ENCODE results near the gene MRGPRE. TPM values are rescaled to one million over a fixed set of nuclear protein-coding genes. Genes with fewer than 3 reads are reported as not detected.

The MRGPRE gene
- total RNA-seq, 1 donor from 2014 or later, result not detected

GRCh38 chr11:3227568-3228444 is 4.4 kb downstream of the MRGPRE start:
- peaks cover 6% of the 10 kb centered on the region for H3K4me1 Mint-ChIP-seq (ENCODE audit: unreplicated experiment)
- DNase-seq (ENCODE audit: low spot score), result no peak
- no peak overlapping the region for H3K27ac Mint-ChIP-seq (ENCODE audit: unreplicated experiment)
- H3K9me3 Mint-ChIP-seq (ENCODE audit: unreplicated experiment), result no peaks in the 10 kb centered on the region
- TF ChIP-seq CTCF (IDR thresholded peaks at IDR 0.05; ENCODE audit: unreplicated experiment), result no peak
- H3K27me3 Mint-ChIP-seq (ENCODE audit: unreplicated experiment), result peaks cover 6% of the 10 kb centered on the region
- H3K4me3 Mint-ChIP-seq (ENCODE audit: unreplicated experiment), result no peak overlapping the region
- H3K36me3 Mint-ChIP-seq (ENCODE audit: low read depth, unreplicated experiment), result no peaks in the 10 kb centered on the region

- no peaks in the 10 kb centered on the region for H3K36me3 Mint-ChIP-seq (ENCODE audit: low read depth, unreplicated experiment)
- no peak for DNase-seq (ENCODE audit: low spot score)
These were observed 5.2 kb downstream of the MRGPRE start for GRCh38 chr11:3226846-3227567.

DNA sequence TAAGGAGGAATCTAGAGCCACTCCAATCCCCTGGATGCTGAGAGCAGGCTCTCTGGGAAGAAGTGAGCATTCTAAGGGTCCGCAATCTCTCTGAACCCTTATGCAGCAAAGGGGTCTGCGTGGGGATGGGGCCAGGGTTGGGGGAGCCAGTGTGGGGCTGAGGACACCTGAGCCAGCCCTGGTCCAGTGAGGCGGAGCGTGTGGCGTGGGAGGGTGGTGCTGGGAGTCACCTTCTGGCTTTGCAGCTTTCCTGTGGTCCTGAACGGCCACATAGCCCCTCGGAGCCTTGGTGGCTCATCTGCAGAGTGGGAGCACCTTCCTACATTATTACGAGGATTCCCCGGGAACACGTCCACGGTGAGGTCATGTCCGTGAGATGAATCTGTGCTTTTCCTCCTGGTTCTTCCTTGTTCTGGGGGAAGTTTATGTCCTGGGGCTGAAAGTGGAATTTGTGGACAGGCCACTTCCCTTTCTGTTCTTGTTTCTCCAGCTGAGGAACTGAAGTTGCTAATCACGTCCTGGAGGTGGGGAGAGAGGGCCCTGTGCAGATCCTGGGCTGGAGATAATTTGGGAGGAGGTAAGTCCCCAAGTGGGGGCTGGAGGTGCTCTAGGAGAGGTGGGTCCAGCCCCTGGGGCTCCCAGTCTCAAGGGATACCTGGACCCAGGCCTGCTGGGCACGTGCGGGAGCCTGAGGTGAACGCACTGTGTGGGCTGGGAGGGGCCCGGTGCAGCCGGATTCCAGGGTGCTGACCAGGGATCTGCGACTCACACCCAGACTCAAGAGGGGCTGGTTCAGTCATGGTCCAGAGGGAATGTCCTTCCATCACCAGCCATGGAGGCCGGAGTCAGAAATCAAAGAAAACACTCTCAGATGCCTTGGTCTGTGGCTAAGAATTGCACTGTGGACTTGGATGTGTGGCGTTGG is 6.1 kb downstream of the MRGPRE start:
- peaks cover 6% of the 10 kb centered on the region for H3K27me3 Mint-ChIP-seq (ENCODE audit: unreplicated experiment)
- peaks cover 6% of the 10 kb centered on the region for H3K4me1 Mint-ChIP-seq (ENCODE audit: unreplicated experiment)
- H3K36me3 Mint-ChIP-seq (ENCODE audit: low read depth, unreplicated experiment), result no peaks in the 10 kb centered on the region
- TF ChIP-seq CTCF (IDR thresholded peaks at IDR 0.05; ENCODE audit: unreplicated experiment), result no peak
- no peak overlapping the region for H3K4me3 Mint-ChIP-seq (ENCODE audit: unreplicated experiment)
- no peak for DNase-seq (ENCODE audit: low spot score)
- H3K9me3 Mint-ChIP-seq (ENCODE audit: unreplicated experiment), result no peaks in the 10 kb centered on the region
- H3K27ac Mint-ChIP-seq (ENCODE audit: unreplicated experiment), result no peak overlapping the region

More at GRCh38 chr11:3226846-3227567, 5.2 kb downstream of the MRGPRE start:
- Mint-ChIP-seq H3K9me3 (ENCODE audit: unreplicated experiment) (no peaks in the 10 kb centered on the region), H3K4me3 (ENCODE audit: unreplicated experiment) (no peak overlapping the region), H3K27me3 (ENCODE audit: unreplicated experiment) (peaks cover 6% of the 10 kb centered on the region), H3K27ac (ENCODE audit: unreplicated experiment) (no peak overlapping the region), H3K4me1 (ENCODE audit: unreplicated experiment) (peaks cover 6% of the 10 kb centered on the region)
- TF ChIP-seq CTCF (IDR thresholded peaks at IDR 0.05; ENCODE audit: unreplicated experiment), result no peak

GRCh38 chr11:3225159-3225758 is 7.0 kb downstream of the MRGPRE start:
- H3K4me3 Mint-ChIP-seq (ENCODE audit: unreplicated experiment), result no peak overlapping the region
- no peaks in the 10 kb centered on the region for H3K36me3 Mint-ChIP-seq (ENCODE audit: low read depth, unreplicated experiment)
- H3K27ac Mint-ChIP-seq (ENCODE audit: unreplicated experiment), result no peak overlapping the region
- TF ChIP-seq CTCF (IDR thresholded peaks at IDR 0.05; ENCODE audit: unreplicated experiment), result no peak
- H3K4me1 Mint-ChIP-seq (ENCODE audit: unreplicated experiment), result peaks cover 6% of the 10 kb centered on the region
- H3K27me3 Mint-ChIP-seq (ENCODE audit: unreplicated experiment), result peaks cover 6% of the 10 kb centered on the region
- no peaks in the 10 kb centered on the region for H3K9me3 Mint-ChIP-seq (ENCODE audit: unreplicated experiment)
- no peak for DNase-seq (ENCODE audit: low spot score)
